ENCODE results near the gene LCN6. TPM values are rescaled to one million over a fixed set of nuclear protein-coding genes. Genes with fewer than 3 reads are reported as not detected.

The LCN6 gene
- total and polyA plus RNA-seq, 2 of the 13 experiments (the other 11 are each of a cell fraction or from before 2014, with no cell fraction given) = not detected

- no peak for TF ChIP-seq ZNF503 (CRISPR knock-in tag; IDR thresholded peaks at IDR 0.05)
- no peak for TF ChIP-seq YEATS4 (CRISPR knock-in tag; IDR thresholded peaks at IDR 0.05; ENCODE audit: borderline replicate concordance)
- no peak for TF ChIP-seq ZBTB42 (CRISPR knock-in tag; IDR thresholded peaks at IDR 0.05)
- TF ChIP-seq MYNN (CRISPR knock-in tag; IDR thresholded peaks at IDR 0.05; ENCODE audit: low read depth) = no peak
- TF ChIP-seq ZNF160 (CRISPR knock-in tag; IDR thresholded peaks at IDR 0.05) = no peak
- no peak for TF ChIP-seq IKZF1 (IDR thresholded peaks at IDR 0.05)
- no peak for TF ChIP-seq U2AF1 (optimal IDR thresholded peaks at IDR 0.05; ENCODE audit: low read depth, low read length)
- TF ChIP-seq ZNF234 (CRISPR knock-in tag; conservative IDR thresholded peaks at IDR 0.05) = no peak
- no peak for TF ChIP-seq PBX2 (CRISPR knock-in tag; IDR thresholded peaks at IDR 0.05)
- TF ChIP-seq ZNF614 (CRISPR knock-in tag; IDR thresholded peaks at IDR 0.05; ENCODE audit: borderline replicate concordance) = no peak
- no peak for TF ChIP-seq ZBTB3 (CRISPR knock-in tag; IDR thresholded peaks at IDR 0.05; ENCODE audit: borderline replicate concordance, low read depth)
- no peak for TF ChIP-seq ZNF543 (CRISPR knock-in tag; IDR thresholded peaks at IDR 0.05)
- no peak for TF ChIP-seq ZNF740 (CRISPR knock-in tag; IDR thresholded peaks at IDR 0.05)
- TF ChIP-seq SETDB1 (CRISPR knock-in tag; IDR thresholded peaks at IDR 0.05; ENCODE audit: borderline replicate concordance) = no peak
- no peak for TF ChIP-seq ZNF232 (CRISPR knock-in tag; IDR thresholded peaks at IDR 0.05; ENCODE audit: borderline replicate concordance)
- no peak for TF ChIP-seq ZFP36 (IDR thresholded peaks at IDR 0.05; ENCODE audit: borderline replicate concordance, low read depth, low read length, partially characterized antibody)
- no peak for TF ChIP-seq KMT2A (CRISPR knock-in tag; IDR thresholded peaks at IDR 0.05)
- peak; percentile 50; the same call in 1 of the 2 replicates for TF ChIP-seq SOX5 (CRISPR knock-in tag; IDR thresholded peaks at IDR 0.05; ENCODE audit: borderline replicate concordance)
- 0 out of 2 replicates have a peak, but pooled peaks have one; percentile 5 for TF ChIP-seq ZBTB43 (CRISPR knock-in tag; conservative IDR thresholded peaks at IDR 0.05)
- no peak for TF ChIP-seq SMAD1 (CRISPR knock-in tag; IDR thresholded peaks at IDR 0.05; ENCODE audit: borderline replicate concordance, low read depth)
- TF ChIP-seq TBL1XR1 (IDR thresholded peaks at IDR 0.05; ENCODE audit: borderline replicate concordance, low read length, partially characterized antibody) = no peak
- TF ChIP-seq ZNF460 (CRISPR knock-in tag; IDR thresholded peaks at IDR 0.05; ENCODE audit: borderline replicate concordance) = no peak
- no peak for TF ChIP-seq SKI (IDR thresholded peaks at IDR 0.05; ENCODE audit: partially characterized antibody)
- TF ChIP-seq KDM4B (CRISPR knock-in tag; IDR thresholded peaks at IDR 0.05) = no peak
- TF ChIP-seq PLRG1 (conservative IDR thresholded peaks at IDR 0.05) = no peak
- no peak for TF ChIP-seq ZFP37 (CRISPR knock-in tag; IDR thresholded peaks at IDR 0.05; ENCODE audit: borderline replicate concordance)
- no peak for TF ChIP-seq ADNP (CRISPR knock-in tag; IDR thresholded peaks at IDR 0.05)
- TF ChIP-seq POGZ (CRISPR knock-in tag; IDR thresholded peaks at IDR 0.05) = no peak
- TF ChIP-seq ZNF414 (CRISPR knock-in tag; IDR thresholded peaks at IDR 0.05) = no peak
These were observed 41.2 kb upstream of the LCN6 start (continued) for GRCh38 chr9:136789523-136789937.
